Peyer's patch (tissue), 4 donors: Measurements from ENCODE around the gene GOLGA6A.
"Not testable (repeated sequence)": the region's sequence is repeated elsewhere in the genome, so short reads cannot be mapped to it uniquely, and the experiment has no call there.

ENCODE experiments used
- CTCF ChIP-seq, 6 experiments: fragments of 450-650 bp in 4 of 6; fragments of 200-600 bp in 2 of 6; sonication (generic) in 1 of 6; IDR thresholded peaks; one replicate each; pipeline ENCODE4 v1.5.1; 2017 to 2019; ENCODE audit warnings: antibody characterized with exemption in 6 of 6, mild to moderate bottlenecking in 3 of 6, moderate library complexity in 1 of 6
- POLR2A ChIP-seq, 2 donors: fragments of 450-650 bp; IDR thresholded peaks; one replicate each; pipeline ENCODE4 v1.5.1; 2017; ENCODE audit warnings: antibody characterized with exemption in 2 of 2, mild to moderate bottlenecking in 2 of 2, moderate library complexity in 2 of 2

GRCh38 chr15:74094567-74094966 lies 12.2 kb upstream of the GOLGA6A start:
- TF ChIP-seq CTCF, POLR2A (IDR thresholded peaks at IDR 0.05): not testable (repeated sequence)
